Right cardiac atrium (tissue), 5 donors: Measurements from ENCODE around the gene PLA2G6. TPM values are rescaled to one million over a fixed set of nuclear protein-coding genes. Genes with fewer than 3 reads are reported as not detected.
A peak's percentile ranks its signal among the peaks of the same experiment; 100 is the strongest.

ENCODE experiments used
- ATAC-seq, 2 donors: fragments of 200-7000 bp; cut with Tn5 transposase; one replicate each; pipeline versions ENCODE4 v1.8.0 to v1.9.1; 2020; ENCODE audit warnings: moderate library complexity in 2 of 2, mild to moderate bottlenecking in 1 of 2
- DNase-seq, 3 donors: peaks; one replicate each; pipeline ENCODE4 v3.0.0-alpha.2; 2020
- H3K27ac ChIP-seq: one replicate; pipeline ENCODE4 v1.5.1; 2013; ENCODE audit warnings: mild to moderate bottlenecking, low read length, control low read depth, moderate library complexity
- H3K27me3 ChIP-seq: one replicate; pipeline ENCODE4 v1.6.1; 2013; ENCODE audit not compliant: control insufficient read depth, insufficient read depth
- H3K4me1 ChIP-seq: one replicate; pipeline ENCODE4 v1.6.1; 2013; ENCODE audit warnings: low read length; ENCODE audit not compliant: control insufficient read depth, insufficient read depth
- H3K4me3 ChIP-seq: one replicate; pipeline ENCODE4 v1.5.1; 2013; ENCODE audit warnings: low read length, control low read depth
- H3K9me3 ChIP-seq: one replicate; pipeline ENCODE4 v1.6.1; 2013; ENCODE audit warnings: low read length; ENCODE audit not compliant: control insufficient read depth
- WGBS: extraction: QIAGEN DNeasy Blood & Tissue Kit; methylation state at CpG from one replicate; pipeline ENCODE4 v1.1.7; 2013; 5-methylcytosine and 5-hydroxymethylcytosine counted together
- intact Hi-C, 4 donors: fragments of 100-400 bp; cut with DNase I; formaldehyde crosslinking; loops; one replicate each; pipeline versions ENCODE4 v1.11.0 to v1.14.0; 2022 to 2023
- polyA plus RNA-seq: library from polyadenylated mRNA; stranded (reverse); fragments of 200-250 nt; gene quantifications from one replicate; pipeline ENCODE4 v1.2.3, GENCODE V29; 2013
- total RNA-seq, 4 donors: library from RNA; stranded (reverse); fragmentation: NEBNext Ultra II Directional; extraction: Animal tissue kit (Norgen Biotek cat#: 25700); gene quantifications; one replicate each; pipeline ENCODE4 v1.2.1, GENCODE V29; 2021
- donor health status: healthy with polysubstance abuse.
- donor health status: DM: no; HTN: yes; CAD: no.
- donor health status: DM: no; HTN: no; CAD: no.
- donor health status: DM: no; HTN: yes; CAD: no; lungs with severe emphysema.
- donor health status: DM: yes; HTN: yes; CAD: no.

Gene PLA2G6
- total and polyA plus RNA-seq, 5 donors: 16.0 to 25.2 (median 16.4) TPM

DNA sequence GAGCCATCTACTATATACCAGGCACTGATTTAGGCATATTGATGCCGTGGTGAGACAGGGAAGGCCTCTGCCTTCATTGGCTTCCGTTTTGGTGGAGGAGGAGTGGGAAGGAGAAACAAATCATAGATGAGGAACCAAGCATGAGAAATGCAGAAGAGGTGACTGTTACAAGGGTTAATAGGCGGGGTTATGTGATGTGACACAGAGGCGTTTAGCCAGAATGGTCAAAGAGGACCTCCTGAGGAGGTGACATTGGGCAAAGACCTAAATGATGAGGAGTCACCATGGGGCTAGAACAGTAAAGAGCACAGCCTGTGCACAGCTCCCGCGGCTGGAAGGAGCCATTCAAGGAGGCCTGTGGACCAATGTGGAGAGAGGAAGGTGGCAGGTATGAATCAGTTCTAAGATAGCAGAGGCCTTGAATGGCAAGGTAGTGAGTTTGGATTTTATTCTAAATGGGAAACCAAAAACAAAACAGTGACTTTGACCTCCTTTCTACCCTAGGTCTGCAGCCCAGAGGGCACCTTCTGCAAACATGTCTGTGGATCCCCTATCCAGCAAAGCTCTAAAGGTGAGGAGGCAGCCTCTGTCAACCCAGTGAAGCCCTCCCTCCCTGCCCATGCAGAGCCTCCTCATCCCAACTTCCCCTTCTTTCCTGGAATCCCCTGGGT lies 31.8 kb upstream of the PLA2G6 start:
- 90% methylated on average over 6 of the region's 6 CpGs for WGBS
- intact Hi-C loops: no loop called here
- Histone ChIP-seq H3K4me1 (peaks cover 2% of the 10 kb centered on the region), H3K4me3 (no peak overlapping the region), H3K27ac (no peak overlapping the region), H3K9me3 (no peaks in the 10 kb centered on the region), H3K27me3 (no peaks in the 10 kb centered on the region)
- DNase-seq (no peak), ATAC-seq (no peak)

DNA sequence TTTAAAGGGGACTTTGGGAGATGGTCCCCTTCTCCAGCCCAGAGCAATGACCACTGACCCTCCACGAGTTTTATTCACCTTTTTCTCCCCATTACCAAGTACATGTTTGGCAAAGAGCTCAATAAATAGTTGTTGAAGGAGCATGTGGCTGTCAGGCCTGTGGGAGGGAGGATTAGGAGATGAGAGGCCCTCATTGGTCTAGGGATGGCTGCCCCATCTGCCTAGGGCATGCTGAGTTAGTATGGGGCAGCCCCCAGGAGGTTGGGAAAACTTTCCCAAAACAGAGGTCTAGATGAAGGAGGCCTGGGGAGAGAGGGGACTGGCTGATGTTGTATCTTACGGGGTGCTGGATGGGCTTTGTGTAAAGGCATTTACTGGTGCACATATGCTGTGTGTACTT lies 30.8 kb upstream of the PLA2G6 start:
- intact Hi-C loops: no loop called here
- no peak overlapping the region for H3K4me3 ChIP-seq
- H3K4me1 ChIP-seq: no peaks in the 10 kb centered on the region
- H3K27me3 ChIP-seq: no peaks in the 10 kb centered on the region
- H3K9me3 ChIP-seq: no peaks in the 10 kb centered on the region
- no peak overlapping the region for H3K27ac ChIP-seq
- ATAC-seq (no peak), DNase-seq (no peak)
- 76% methylated on average over 2 of the region's 2 CpGs for whole genome bisulfite sequencing

DNA sequence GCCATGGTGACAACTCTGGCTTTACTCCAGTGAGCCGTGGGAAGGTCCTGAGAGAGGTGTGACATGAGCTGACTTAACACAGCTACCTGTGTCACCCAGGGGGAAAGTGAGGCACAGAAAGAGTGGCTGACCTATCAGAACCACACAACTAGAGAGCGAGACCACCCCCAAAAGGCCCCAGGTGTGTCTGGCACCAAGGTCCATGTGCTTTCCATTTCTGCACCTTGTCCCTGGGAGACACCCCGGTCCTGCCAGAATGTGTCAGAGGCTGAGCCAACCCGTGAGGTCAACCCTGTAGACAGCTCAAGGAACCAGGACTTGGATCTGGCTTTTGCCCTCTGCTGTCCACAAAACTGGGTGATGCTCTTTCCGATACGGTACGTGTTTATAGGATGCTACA lies 29.9 kb upstream of the PLA2G6 start:
- ATAC-seq (no peak), DNase-seq (no peak)
- intact Hi-C loops: no loop called here
- Histone ChIP-seq H3K27me3 (no peaks in the 10 kb centered on the region), H3K4me1 (no peaks in the 10 kb centered on the region), H3K9me3 (no peaks in the 10 kb centered on the region), H3K27ac (no peak overlapping the region), H3K4me3 (no peak overlapping the region)
- WGBS: 96% methylated on average over 7 of the region's 7 CpGs

DNA sequence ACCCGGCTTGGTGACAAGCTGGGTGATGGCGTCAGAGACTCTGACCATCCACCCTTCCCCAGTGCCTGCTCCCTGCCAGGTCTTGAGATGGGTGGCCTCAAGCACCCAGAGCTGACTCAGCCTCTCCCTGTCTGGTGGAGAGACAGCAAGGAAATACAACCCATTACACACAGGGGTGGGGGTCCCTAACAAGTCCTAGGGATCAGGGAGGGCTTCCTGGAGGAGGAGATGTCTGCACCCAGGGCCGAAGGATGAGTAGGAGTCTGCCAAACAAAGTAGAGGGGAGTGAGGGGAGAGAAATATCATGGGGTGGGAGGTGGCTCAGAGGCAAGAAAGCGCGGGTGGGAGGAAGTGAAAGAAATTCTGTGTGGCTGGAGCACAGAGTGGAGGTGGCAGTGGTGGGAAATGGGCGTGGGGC lies 26.9 kb upstream of the PLA2G6 start:
- intact Hi-C loops: loop anchor here in 1 of 4 donors (10.0 kb wide), 1 partner anchor 94 kb away; the partner anchor contains the start of gene BAIAP2L2
- Histone ChIP-seq H3K27ac (no peak overlapping the region), H3K4me1 (peaks cover 15% of the 10 kb centered on the region), H3K27me3 (no peaks in the 10 kb centered on the region), H3K4me3 (no peak overlapping the region), H3K9me3 (no peaks in the 10 kb centered on the region)
- ATAC-seq: no peak
- 67% methylated on average over 6 of the region's 6 CpGs for WGBS
- peak in 1 of 3 donors; percentile 28 for DNase-seq

DNA sequence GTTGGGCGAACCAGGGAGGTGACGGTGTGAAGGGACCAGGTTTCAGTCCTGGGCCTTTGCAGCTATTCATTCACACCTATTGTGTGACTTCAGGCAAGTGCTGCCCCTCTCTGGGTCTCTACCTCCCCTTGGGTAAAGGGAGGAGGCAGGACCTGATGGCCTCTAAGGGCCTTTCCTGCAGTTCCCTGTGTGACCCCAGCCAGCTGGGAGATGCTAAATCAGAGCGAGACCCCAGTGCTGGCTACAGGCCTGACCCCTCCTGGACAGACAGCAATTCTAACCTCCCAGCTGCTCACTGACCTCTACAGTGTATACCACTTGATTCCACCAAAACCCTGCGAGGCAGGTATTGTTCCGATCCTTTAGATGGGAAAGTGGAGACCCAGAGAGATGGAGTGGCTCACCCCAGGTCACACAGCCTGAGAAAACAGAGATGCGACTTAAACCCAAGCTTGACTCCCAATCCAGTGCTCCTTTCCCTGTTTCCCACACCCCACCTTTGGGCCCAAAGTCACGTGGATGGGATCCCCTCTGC lies 26.3 kb upstream of the PLA2G6 start:
- H3K27me3 ChIP-seq: no peaks in the 10 kb centered on the region
- ATAC-seq (no peak), DNase-seq (peak in 1 of 3 donors; percentile 23)
- no peak overlapping the region for H3K4me3 ChIP-seq
- H3K27ac ChIP-seq: no peak overlapping the region
- H3K9me3 ChIP-seq: no peaks in the 10 kb centered on the region
- intact Hi-C loops: loop anchor here in 1 of 4 donors (10.0 kb wide), 1 partner anchor 93 kb away; the partner anchor contains the start of gene BAIAP2L2
- 92% methylated on average over 7 of the region's 7 CpGs for WGBS
- peaks cover 15% of the 10 kb centered on the region for H3K4me1 ChIP-seq

DNA sequence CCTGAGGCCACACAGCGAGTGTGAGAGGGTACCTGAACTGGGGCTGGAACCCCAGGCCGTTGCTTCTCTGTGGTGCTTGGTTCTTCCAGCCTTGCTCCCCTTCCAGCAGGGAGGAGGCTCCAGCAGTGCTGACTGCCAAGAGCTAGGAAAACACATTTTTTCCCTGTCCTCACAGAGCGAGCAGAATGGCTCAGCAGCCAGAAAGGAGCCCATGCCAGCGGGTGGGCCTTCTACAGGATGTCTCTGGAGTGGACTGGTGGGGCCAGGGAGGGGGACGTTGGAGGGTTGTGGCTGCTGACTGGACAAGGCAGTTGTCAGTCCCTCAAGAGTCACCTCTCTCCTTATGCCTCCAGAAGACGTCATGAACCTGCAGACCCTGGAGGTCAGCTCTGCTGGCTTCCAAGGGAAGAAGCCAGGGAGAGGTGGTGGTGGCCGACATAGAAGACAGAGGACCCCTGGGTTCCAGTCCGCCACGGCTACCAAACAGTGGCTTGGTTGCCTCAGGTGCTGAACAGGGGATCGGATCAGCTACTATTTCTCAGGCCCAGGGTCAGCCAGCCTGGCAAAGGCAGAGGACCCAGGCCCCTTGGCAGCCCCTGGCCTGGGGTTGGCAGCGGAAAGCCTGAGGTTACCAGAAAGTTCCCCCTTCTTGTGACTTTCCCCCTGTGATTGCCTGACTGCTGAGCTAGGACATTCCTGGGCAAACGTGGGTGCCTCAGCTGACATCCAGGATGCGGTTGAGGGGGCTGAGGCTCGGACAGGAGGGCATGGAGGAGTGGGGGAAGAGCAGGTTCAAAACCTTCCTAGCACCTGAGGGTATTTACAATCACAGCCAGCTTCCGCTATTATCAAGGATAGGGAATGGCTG lies 23.9 kb upstream of the PLA2G6 start:
- intact Hi-C loops: loop anchor here in 1 of 4 donors (10.0 kb wide), 1 partner anchor 91 kb away; the partner anchor contains the start of gene BAIAP2L2
- Histone ChIP-seq H3K4me3 (no peak overlapping the region), H3K9me3 (no peaks in the 10 kb centered on the region), H3K27ac (peak overlapping the region; percentile 78), H3K4me1 (peaks cover 15% of the 10 kb centered on the region), H3K27me3 (no peaks in the 10 kb centered on the region)
- 57% methylated on average over 15 of the region's 15 CpGs for WGBS
- DNase-seq: peak; percentile 93 to 97 (median 96)
- peak; percentile 70 to 74 for ATAC-seq

DNA sequence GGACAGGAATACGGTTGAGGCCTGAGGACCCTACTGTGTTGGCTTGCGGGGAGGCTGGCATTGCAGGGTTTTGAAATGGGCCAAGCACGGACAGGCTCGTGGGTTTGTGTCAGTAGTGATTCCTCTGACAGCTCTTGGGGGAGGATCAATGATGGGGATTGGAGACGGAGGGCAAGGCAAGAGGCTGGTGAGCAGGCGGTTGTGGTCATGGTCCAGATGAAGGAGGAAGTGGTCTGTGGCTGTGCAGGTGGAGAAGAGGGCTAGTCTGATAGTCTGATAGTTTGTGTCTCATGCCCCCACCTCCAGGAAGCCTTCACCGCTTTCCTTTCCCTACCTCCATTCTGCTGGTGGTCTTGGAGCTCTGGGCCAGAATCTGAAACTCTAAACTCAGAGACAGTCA lies 23.2 kb upstream of the PLA2G6 start:
- Histone ChIP-seq H3K4me1 (peaks cover 15% of the 10 kb centered on the region), H3K4me3 (no peak overlapping the region), H3K27ac (peak overlapping the region; percentile 78), H3K27me3 (no peaks in the 10 kb centered on the region), H3K9me3 (no peaks in the 10 kb centered on the region)
- intact Hi-C loops: loop anchor here in 1 of 4 donors (10.0 kb wide), 1 partner anchor 90 kb away; the partner anchor contains the start of gene BAIAP2L2
- ATAC-seq (no peak), DNase-seq (peak in 1 of 3 donors; percentile 21)
- WGBS: 74% methylated on average over 7 of the region's 7 CpGs

DNA sequence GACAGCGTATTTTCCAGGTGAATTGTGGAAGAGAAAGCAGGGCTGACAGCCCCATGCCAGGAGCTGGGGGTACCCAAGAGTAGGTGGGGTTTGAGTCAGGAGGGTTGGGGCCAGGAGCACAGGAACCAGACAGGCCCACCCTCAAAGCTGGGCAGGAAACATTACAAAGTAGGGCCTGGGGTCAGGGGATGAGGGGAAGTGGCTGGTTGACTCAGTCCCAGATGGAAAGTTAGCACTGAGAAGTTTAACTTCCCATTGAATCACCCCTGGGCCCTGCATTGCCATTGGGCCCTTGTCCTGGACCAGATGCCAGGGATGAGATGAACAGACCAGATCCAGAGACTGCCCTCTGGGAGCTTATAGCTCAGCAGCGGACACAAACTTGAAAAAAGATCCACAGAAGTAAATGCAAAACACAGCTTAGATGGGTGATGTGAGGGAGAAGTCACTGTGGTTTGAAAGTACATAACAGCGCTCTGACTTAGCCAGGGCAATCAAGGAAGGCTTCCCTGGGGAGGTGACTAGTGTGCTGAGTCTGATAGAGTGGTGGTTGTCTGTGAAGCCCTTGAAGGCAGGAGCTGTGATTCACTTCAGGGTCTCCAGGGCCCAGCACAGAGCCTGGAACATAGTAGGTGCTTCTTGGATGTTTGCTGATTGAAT lies 22.4 kb upstream of the PLA2G6 start:
- DNase-seq: peak in 1 of 3 donors; percentile 25
- no peaks in the 10 kb centered on the region for H3K27me3 ChIP-seq
- WGBS: 95% methylated on average over 3 of the region's 3 CpGs

DNA sequence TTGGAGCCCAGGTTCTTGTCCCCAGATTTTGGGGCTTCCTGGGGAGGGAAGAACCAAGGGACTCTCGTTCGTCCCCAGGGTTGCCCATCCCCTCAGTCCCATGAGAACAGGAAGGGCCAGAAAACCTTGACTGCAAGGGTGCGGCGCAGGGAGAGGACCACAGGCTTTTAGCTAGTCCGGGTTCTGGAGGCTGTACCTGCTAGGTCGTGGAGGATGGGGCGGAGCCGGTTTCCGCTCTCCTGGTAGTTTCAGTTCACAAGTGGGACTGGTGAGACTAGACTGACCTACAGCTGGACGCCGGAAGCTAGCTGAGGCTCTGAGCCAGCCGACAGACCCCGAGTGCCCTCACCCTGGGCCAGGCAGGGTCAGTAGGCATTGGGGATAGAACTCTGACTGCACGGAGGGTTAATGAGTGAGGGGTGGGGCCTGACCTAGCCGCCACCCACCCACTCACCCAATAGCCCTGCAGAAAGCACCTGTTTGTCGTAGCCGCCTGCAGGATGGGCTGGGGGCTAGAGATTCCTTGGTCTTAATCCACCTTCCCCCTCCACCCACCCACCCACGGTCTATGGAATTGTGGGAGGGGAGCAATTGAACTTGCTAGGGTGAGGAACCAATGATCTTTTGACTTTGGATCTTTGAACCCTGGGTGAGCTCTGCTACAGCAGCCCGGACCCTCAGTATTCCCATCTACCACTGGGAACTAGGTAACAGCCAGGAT lies 21.6 kb upstream of the PLA2G6 start:
- intact Hi-C loops: loop anchor here in 1 of 4 donors (10.0 kb wide), 1 partner anchor 88 kb away; the partner anchor contains the start of gene BAIAP2L2
- DNase-seq: peak; percentile 47 to 72 (median 71)

More for the DNA sequence above, 22.4 kb upstream of the PLA2G6 start:
- H3K27ac ChIP-seq: peak overlapping the region; percentile 49
- intact Hi-C loops: loop anchor here in 1 of 4 donors (10.0 kb wide), 1 partner anchor 89 kb away; the partner anchor contains the start of gene BAIAP2L2
- ATAC-seq: no peak
- H3K4me1 ChIP-seq: peaks cover 15% of the 10 kb centered on the region
- H3K9me3 ChIP-seq: no peaks in the 10 kb centered on the region
- H3K4me3 ChIP-seq: no peak overlapping the region

More for the DNA sequence above, 21.6 kb upstream of the PLA2G6 start:
- peak in 1 of 2 donors; percentile 3 for ATAC-seq
- 19% methylated on average over 19 of the region's 19 CpGs for WGBS
- H3K27ac ChIP-seq: peak overlapping the region; percentile 99
- peaks cover 15% of the 10 kb centered on the region for H3K4me1 ChIP-seq
- H3K9me3 ChIP-seq: no peaks in the 10 kb centered on the region
- H3K4me3 ChIP-seq: peak overlapping the region; percentile 68
- no peaks in the 10 kb centered on the region for H3K27me3 ChIP-seq
